Activated effector memory CD4-positive, alpha-beta T cell treated with Interleukin-2 at 50 U/mL for 16 hours (primary cell): ENCODE results near the gene RPS6KA2.

ENCODE experiments used
- DNase-seq: peaks from one replicate; pipeline ENCODE4 v3.0.0-alpha.2; 2020

Gene RPS6KA2

GRCh38 chr6:166520905-166521834 lies 105.9 kb downstream of the RPS6KA2 start:
- no peak for DNase-seq

- no peak for DNase-seq
These were observed 110.7 kb downstream of the RPS6KA2 start for GRCh38 chr6:166516251-166516884.

GRCh38 chr6:166515072-166515810 lies 111.8 kb downstream of the RPS6KA2 start:
- DNase-seq = peak; percentile 9

GRCh38 chr6:166514196-166514595 lies 112.9 kb downstream of the RPS6KA2 start:
- DNase-seq = no peak

- peak; percentile 46 for DNase-seq
These were observed 114.5 kb downstream of the RPS6KA2 start for GRCh38 chr6:166512567-166512966.

- DNase-seq = no peak
These were observed 115.7 kb downstream of the RPS6KA2 start for GRCh38 chr6:166511316-166511715.

GRCh38 chr6:166509193-166509592 lies 117.9 kb downstream of the RPS6KA2 start:
- no peak for DNase-seq

- no peak for DNase-seq
These were observed 118.3 kb downstream of the RPS6KA2 start for GRCh38 chr6:166508726-166509125.

GRCh38 chr6:166507809-166508564 lies 119.1 kb downstream of the RPS6KA2 start:
- no peak for DNase-seq

- no peak for DNase-seq
These were observed 119.7 kb downstream of the RPS6KA2 start for GRCh38 chr6:166507380-166507779.

GRCh38 chr6:166505133-166505905 lies 121.7 kb downstream of the RPS6KA2 start:
- no peak for DNase-seq

- DNase-seq = no peak
These were observed 123.0 kb downstream of the RPS6KA2 start for GRCh38 chr6:166504100-166504499.

- DNase-seq = no peak
These were observed 123.8 kb downstream of the RPS6KA2 start for GRCh38 chr6:166503167-166503744.

GRCh38 chr6:166502453-166502852 lies 124.6 kb downstream of the RPS6KA2 start:
- DNase-seq = no peak

GRCh38 chr6:166501246-166501645 lies 125.8 kb downstream of the RPS6KA2 start:
- DNase-seq = no peak

- no peak for DNase-seq
These were observed 126.8 kb downstream of the RPS6KA2 start for GRCh38 chr6:166500246-166500645.

GRCh38 chr6:166499350-166500163 lies 127.5 kb downstream of the RPS6KA2 start:
- DNase-seq = no peak

- no peak for DNase-seq
These were observed 128.2 kb downstream of the RPS6KA2 start for GRCh38 chr6:166498661-166499349.

- no peak for DNase-seq
These were observed 128.8 kb downstream of the RPS6KA2 start for GRCh38 chr6:166498228-166498627.
